Chondrocyte (in vitro differentiated cells): ENCODE results near the gene ID1. TPM values are rescaled to one million over a fixed set of nuclear protein-coding genes. Genes with fewer than 3 reads are reported as not detected.
"Not testable (repeated sequence)": the region's sequence is repeated elsewhere in the genome, so short reads cannot be mapped to it uniquely, and the experiment has no call there.

Source experiments
- DNase-seq: peaks from one replicate; pipeline ENCODE4 v3.0.0; 2021; ENCODE audit warnings: mixed read lengths, low spot score
- H3K27ac Mint-ChIP-seq: one replicate; pipeline ENCODE4 v1.8.0; 2021; ENCODE audit warnings: mild to moderate bottlenecking, moderate library complexity, mixed read lengths; ENCODE audit not compliant: unreplicated experiment
- H3K27me3 Mint-ChIP-seq: 2 replicates; pipeline ENCODE4 v1.8.0; 2021; ENCODE audit warnings: low read depth, mixed read lengths
- H3K36me3 Mint-ChIP-seq: 2 replicates; pipeline ENCODE4 v1.8.0; 2021; ENCODE audit warnings: low read depth, mixed read lengths
- H3K4me1 Mint-ChIP-seq: 2 replicates; pipeline ENCODE4 v1.8.0; 2021; ENCODE audit warnings: low read depth, mild to moderate bottlenecking, mixed read lengths
- H3K4me3 Mint-ChIP-seq: one replicate; pipeline ENCODE4 v1.8.0; 2021; ENCODE audit warnings: mild to moderate bottlenecking, moderate library complexity, mixed read lengths; ENCODE audit not compliant: unreplicated experiment
- H3K9me3 Mint-ChIP-seq: 2 replicates; pipeline ENCODE4 v1.8.0; 2021; ENCODE audit warnings: low read depth, mixed read lengths
- total RNA-seq: library from RNA; stranded (reverse); gene quantifications from 3 replicates; pipeline ENCODE4 v1.2.1, GENCODE V29; 2021
- TF ChIP-seq, protein P1 (sequence below): fragments of 200-600 bp; sonication (generic); IDR thresholded peaks from 2 replicates; pipeline ENCODE4 v1.5.0; 2021; ENCODE audit warnings: antibody characterized with exemption, mild to moderate bottlenecking, moderate library complexity

The ID1 gene
- total RNA-seq, 1 donor from 2014 or later, result 9.0 TPM

GRCh38 chr20:31570735-31571617 lies 34.1 kb upstream of the ID1 start:
- Mint-ChIP-seq H3K9me3 (no peaks in the 10 kb centered on the region), H3K36me3 (no peaks in the 10 kb centered on the region), H3K27me3 (no peaks in the 10 kb centered on the region), H3K27ac (peak overlapping the region; percentile 68), H3K4me3 (no peak overlapping the region), H3K4me1 (peaks cover 54% of the 10 kb centered on the region)
- DNase-seq, result no peak
- TF ChIP-seq, protein P1, sequence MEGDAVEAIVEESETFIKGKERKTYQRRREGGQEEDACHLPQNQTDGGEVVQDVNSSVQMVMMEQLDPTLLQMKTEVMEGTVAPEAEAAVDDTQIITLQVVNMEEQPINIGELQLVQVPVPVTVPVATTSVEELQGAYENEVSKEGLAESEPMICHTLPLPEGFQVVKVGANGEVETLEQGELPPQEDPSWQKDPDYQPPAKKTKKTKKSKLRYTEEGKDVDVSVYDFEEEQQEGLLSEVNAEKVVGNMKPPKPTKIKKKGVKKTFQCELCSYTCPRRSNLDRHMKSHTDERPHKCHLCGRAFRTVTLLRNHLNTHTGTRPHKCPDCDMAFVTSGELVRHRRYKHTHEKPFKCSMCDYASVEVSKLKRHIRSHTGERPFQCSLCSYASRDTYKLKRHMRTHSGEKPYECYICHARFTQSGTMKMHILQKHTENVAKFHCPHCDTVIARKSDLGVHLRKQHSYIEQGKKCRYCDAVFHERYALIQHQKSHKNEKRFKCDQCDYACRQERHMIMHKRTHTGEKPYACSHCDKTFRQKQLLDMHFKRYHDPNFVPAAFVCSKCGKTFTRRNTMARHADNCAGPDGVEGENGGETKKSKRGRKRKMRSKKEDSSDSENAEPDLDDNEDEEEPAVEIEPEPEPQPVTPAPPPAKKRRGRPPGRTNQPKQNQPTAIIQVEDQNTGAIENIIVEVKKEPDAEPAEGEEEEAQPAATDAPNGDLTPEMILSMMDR, result no peak

DNA sequence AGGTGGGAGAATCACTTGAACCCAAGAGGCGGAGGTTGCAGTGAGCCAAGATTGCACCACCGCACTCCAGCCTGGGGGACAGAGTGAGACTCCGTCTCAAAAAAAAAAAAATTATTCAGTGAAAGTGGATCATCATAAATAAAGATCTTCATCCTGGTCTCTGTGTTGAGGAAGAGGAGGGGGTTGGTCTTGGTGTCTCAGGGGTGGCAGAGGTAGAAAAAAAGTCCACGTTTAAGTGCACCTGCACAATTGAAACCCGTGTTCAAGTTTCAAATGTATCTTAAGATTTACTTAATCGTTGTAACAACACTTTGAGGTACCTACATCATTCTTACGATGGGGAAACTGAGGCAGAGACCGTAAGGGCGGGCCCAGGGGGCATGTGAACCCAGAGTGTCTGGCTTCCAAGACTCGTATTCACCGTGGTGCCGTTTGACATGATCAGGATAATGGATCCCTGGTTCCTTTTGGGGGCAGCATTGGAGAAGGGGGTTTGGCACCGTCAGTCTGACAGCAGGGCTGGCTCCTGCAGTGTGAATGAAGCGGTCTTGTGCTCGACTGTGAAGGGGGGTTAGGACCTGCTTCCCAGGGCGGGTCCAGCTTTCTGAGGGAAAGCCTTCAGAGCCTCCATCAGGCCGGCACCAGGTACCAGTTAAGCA lies 32.9 kb upstream of the ID1 start:
- H3K9me3 Mint-ChIP-seq, result no peaks in the 10 kb centered on the region
- DNase-seq, result no peak
- peaks cover 48% of the 10 kb centered on the region for H3K4me1 Mint-ChIP-seq
- no peaks in the 10 kb centered on the region for H3K27me3 Mint-ChIP-seq
- H3K4me3 Mint-ChIP-seq, result peak overlapping the region; percentile 72
- no peaks in the 10 kb centered on the region for H3K36me3 Mint-ChIP-seq
- TF ChIP-seq, protein P1, result no peak
- H3K27ac Mint-ChIP-seq, result peak overlapping the region; percentile 89

- peaks cover 40% of the 10 kb centered on the region for H3K4me1 Mint-ChIP-seq
These were observed 32.2 kb upstream of the ID1 start for GRCh38 chr20:31572701-31573554.

DNA sequence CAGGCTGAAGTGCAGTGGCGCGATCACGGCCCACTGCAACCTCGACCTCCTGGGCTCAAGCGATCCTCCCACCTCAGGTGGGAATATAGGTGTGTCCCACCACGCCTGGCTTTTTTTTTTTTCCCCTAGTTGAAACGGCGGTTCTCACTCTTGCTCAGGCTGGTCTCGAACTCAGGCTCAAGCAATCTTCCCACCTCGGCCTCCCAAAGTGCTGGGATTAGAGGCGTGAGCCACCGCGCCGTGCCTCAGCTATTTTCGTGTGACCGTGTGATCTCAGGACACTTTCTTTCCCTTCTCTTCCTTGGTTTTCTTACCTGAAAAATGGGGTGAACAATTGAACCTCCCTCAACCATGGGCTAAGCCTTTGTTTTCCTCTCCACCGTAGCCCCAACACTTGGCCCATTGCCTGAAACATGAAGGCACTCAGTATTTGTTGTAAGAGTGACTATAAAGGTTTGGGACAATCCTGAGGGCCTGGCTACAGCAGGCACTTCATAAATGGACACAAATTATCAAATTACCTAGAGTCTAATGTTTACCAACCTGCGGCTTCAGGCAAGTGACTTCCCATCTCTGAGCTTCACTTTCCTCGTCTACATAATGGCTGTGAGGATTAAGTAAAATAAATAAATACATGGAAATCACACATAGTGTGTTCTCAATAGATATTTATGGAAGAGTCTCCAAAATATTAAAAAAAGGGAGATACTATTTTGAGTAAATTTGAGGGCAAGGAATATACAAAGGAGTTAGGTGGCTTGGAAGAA lies 31.4 kb upstream of the ID1 start:
- H3K4me3 Mint-ChIP-seq, result peak overlapping the region; percentile 83
- peaks cover 32% of the 10 kb centered on the region for H3K4me1 Mint-ChIP-seq

More at GRCh38 chr20:31572701-31573554, 32.2 kb upstream of the ID1 start:
- H3K9me3 Mint-ChIP-seq, result peaks cover under 1% of the 10 kb centered on the region
- H3K36me3 Mint-ChIP-seq, result no peaks in the 10 kb centered on the region
- TF ChIP-seq, protein P1, result peak; percentile 20
- H3K4me3 Mint-ChIP-seq, result peak overlapping the region; percentile 83
- H3K27ac Mint-ChIP-seq, result peak overlapping the region; percentile 94
- H3K27me3 Mint-ChIP-seq, result no peaks in the 10 kb centered on the region
- peak; percentile 97 for DNase-seq

DNA sequence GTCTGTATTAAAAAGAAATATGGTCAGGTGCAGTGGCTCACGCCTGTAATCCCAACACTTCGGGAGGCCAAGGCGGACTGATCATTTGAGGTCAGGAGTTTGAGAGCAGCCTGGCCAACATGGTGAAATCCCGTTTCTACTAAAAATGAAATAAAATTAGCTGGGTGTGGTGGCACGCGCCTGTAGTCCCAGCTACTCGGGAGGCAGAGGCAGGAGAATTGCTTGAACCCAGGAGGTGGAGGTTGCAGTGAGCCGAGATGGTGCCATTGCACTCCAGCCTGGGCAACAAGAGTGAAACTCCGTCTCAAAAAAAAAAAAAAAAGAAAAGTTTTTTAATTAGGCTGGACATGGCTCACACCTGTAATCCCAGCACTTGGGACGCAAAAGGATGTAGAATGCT lies 30.1 kb upstream of the ID1 start:
- not testable (repeated sequence) for H3K27ac Mint-ChIP-seq, H3K4me3 Mint-ChIP-seq, H3K27me3 Mint-ChIP-seq, H3K36me3 Mint-ChIP-seq, H3K9me3 Mint-ChIP-seq, DNase-seq
- H3K4me1 Mint-ChIP-seq, result peaks cover 20% of the 10 kb centered on the region

More for the DNA sequence above, 31.4 kb upstream of the ID1 start:
- TF ChIP-seq, protein P1, result no peak
- H3K36me3 Mint-ChIP-seq, result no peaks in the 10 kb centered on the region
- peak overlapping the region; percentile 94 for H3K27ac Mint-ChIP-seq
- DNase-seq, result no peak
- H3K27me3 Mint-ChIP-seq, result no peaks in the 10 kb centered on the region
- peaks cover 3% of the 10 kb centered on the region for H3K9me3 Mint-ChIP-seq
